ENCODE results near the gene INTS6L.

INTS6L gene

DNA sequence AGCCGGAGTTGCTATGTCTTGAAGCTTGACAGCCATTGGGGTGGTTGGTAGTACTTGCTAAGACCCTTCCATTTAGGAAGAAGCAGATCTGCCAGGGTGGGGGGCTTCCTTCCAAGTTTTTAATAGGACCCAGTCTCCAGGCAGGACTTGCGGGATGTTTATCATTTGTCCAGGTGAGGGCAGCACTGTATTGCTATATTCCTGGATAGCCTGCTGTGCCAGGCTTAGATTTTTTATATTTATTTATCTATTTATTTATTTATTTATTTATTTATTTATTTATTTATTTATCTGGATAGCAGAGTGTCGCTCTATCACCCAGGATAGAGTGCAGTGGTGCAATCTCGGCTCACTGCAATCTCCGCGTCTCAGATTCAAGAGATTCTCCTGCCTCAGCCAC, 105.5 kb downstream of the INTS6L start:
- peak in 1 of 2 experiments; percentile 50 for DNase-seq

DNA sequence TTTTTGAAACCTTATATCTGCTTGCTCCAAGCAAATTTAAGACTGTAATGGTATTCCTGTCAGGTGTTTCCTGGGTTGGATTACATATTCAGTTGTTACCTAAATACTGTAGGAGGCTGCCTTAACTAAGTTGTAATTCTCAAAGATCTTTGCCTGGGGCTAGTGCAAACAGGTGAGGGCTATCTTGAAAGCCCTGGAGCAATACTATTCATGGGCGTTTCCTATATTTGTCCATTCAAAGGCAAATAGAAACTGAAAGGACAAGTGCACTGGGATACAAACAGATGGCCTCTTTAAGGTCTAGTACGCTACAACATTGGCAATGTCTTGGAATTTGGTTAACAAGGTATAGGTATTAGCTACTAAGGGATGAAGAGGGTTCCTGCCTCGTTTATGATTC, 108.9 kb downstream of the INTS6L start:
- no peak for DNase-seq

Data from NCI-H526 (cell line).